Measurements from ENCODE around the gene TRIM28.
A peak's percentile ranks its signal among the peaks of the same experiment; 100 is the strongest.

The TRIM28 gene

DNA sequence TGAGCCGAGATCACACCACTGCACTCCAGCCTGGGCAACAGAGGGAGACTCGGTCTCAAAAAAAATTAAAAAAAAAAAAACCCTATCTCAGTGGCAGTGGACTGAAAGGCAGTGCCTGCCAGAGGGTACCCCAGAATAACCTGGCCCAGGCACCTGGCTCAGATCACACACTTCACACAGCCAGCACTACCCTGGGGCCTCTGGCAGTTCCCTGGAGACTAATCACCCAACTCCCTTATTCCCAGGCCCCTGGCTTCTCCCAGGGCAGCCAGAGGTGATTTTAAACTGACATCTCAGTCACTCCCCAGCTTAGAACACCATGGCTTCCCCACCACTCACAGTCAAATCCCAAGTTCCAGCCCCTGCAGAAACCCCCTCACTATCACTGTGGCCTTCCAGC lies 28.6 kb upstream of the TRIM28 start:
- H3K36me3 Mint-ChIP-seq = peaks cover 24% of the 10 kb centered on the region
- H3K4me3 Mint-ChIP-seq = peak overlapping the region; percentile 68
- no peak for ATAC-seq
- H3K9me3 Mint-ChIP-seq = no peaks in the 10 kb centered on the region
- no peaks in the 10 kb centered on the region for H3K27me3 Mint-ChIP-seq
- peak overlapping the region; percentile 89 for H3K27ac Mint-ChIP-seq
- H3K4me1 Mint-ChIP-seq = peaks cover 59% of the 10 kb centered on the region

DNA sequence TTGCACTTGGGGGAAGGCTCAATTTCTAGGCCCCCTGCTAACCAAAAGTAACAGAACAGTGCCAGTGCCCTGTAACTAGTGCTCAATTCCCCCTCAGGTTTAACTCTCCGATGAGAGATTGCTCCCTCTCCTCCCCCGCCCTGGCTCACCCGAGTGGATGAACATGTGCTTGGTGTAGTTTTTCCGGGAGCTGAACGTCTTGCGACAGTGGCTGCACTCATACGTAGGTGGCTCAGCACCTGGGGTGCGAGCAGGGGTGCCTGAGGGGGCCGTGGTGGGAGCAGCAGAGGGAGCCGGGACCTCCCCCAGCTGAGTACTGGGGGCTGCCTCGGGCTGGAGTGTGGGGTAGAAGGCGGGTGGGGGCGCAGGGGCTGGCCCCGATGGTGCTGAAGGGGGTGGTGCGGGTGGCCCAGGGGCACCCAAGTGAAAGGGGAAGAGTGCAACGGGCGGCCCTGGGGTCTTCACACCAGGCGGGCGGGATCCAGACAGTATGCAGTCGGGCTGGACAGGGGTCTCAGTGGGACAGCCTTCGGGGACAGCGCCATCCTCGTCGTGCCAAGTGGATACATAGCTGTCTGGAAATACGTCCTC lies 27.5 kb upstream of the TRIM28 start:
- H3K27me3 Mint-ChIP-seq = no peaks in the 10 kb centered on the region
- H3K4me3 Mint-ChIP-seq = no peak overlapping the region
- peaks cover 24% of the 10 kb centered on the region for H3K36me3 Mint-ChIP-seq
- H3K4me1 Mint-ChIP-seq = peaks cover 63% of the 10 kb centered on the region
- H3K27ac Mint-ChIP-seq = no peak overlapping the region
- ATAC-seq = no peak
- no peaks in the 10 kb centered on the region for H3K9me3 Mint-ChIP-seq

DNA sequence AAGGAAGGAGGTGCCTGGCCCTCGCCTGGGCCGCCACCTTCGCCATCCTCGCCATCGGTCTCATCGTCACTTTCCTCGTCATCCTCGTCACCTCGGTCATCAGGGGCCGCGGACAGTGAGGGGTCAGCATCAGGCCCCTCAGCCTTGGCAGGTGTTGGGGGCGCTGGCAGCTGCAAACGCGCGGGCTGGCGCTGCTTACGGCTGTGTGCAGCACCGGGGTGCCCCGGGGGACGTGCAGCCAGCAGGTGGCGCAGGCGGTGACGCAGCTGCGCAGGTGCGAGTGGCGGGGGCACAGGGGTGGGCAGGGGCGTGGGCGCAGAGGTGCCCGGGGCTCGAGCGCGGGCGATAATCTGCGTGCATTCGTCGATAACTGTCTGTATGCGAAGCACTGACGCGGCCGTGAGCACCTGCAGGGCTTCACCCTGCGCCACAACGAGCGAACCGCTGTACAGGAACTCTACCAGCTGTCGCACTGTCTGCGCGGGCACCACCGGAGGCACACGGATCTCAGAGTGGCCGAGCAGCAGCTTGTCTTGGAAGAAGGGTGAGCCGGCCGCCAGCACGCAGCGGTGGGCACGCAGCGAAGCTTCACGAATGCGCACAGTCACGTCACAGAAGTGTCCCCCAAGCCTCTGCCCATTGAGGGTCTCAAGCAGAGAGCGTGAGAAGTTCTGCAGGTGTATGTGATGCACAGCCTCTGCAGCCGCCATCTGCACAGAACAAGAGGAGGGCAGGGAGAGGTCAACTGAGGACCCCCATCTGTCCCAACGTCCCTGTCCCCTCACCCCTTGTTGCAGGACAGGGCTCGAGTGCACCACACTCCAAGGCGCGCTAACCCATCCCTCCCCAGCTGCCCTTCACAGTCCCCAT lies 26.7 kb upstream of the TRIM28 start:
- no peak overlapping the region for H3K4me3 Mint-ChIP-seq

DNA sequence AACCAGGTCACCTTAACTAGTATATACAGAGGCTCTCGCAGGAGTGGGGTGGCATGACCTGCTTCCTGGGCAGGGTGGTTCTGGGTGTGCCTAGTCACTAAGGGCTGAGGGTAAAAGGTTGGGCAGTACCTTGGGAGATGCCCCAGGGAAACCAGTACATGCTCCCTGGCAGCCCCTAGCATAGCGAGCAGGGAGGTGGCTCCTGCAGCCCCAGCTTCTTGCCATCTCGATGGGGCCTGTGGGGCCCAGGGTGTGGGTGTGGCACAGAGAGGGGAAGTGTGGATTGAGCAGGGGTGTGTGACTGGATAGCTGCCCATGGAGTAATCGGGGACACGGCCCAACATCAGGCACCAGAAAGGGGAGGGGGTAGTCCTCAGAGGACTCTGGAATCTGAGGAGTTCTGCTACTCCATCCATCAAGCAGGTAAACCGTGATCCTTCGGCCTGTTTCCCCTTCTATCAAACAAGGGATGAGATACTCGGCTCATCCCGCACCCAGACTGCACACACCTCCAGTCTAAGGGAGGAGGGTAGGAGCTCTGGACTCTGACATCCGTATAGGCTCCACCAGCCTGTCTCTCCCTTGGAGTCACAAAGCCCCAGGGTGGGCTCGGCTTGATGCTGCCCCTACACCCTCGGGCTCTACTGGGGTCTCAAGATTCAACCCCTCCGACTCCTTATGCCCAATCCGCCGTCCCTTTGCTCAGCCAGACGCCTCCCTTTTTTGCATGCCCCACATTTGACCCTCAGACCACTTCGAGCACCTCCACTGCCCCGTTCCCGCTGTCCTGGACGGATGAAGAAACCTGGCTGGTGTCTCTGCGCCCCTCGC lies 25.4 kb upstream of the TRIM28 start:
- Mint-ChIP-seq H3K27ac (peak overlapping the region; percentile 98), H3K4me1 (peaks cover 62% of the 10 kb centered on the region), H3K4me3 (peak overlapping the region; percentile 94), H3K9me3 (no peaks in the 10 kb centered on the region), H3K27me3 (no peaks in the 10 kb centered on the region), H3K36me3 (peaks cover 24% of the 10 kb centered on the region)
- ATAC-seq = no peak

More for the DNA sequence above, 26.7 kb upstream of the TRIM28 start:
- H3K4me1 Mint-ChIP-seq = peaks cover 63% of the 10 kb centered on the region
- H3K36me3 Mint-ChIP-seq = peaks cover 24% of the 10 kb centered on the region
- H3K27me3 Mint-ChIP-seq = no peaks in the 10 kb centered on the region
- no peaks in the 10 kb centered on the region for H3K9me3 Mint-ChIP-seq
- H3K27ac Mint-ChIP-seq = no peak overlapping the region
- no peak for ATAC-seq

DNA sequence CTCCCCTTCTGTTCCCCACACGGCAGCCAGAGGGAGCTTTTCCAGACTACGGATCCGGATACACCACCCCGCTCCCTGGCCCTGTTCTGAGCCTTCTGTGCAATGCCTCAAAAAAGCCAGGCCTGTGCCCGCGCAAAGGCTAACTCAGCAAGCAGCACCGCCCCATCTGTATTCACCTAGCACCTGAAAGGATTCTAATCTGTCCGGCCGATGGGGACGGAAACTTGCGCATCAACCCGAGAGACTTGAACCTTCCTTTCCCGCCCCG lies 24.8 kb upstream of the TRIM28 start:
- no peaks in the 10 kb centered on the region for H3K9me3 Mint-ChIP-seq
- H3K27me3 Mint-ChIP-seq = no peaks in the 10 kb centered on the region
- H3K4me3 Mint-ChIP-seq = peak overlapping the region; percentile 94
- peak; percentile 2 for ATAC-seq
- peaks cover 24% of the 10 kb centered on the region for H3K36me3 Mint-ChIP-seq
- H3K27ac Mint-ChIP-seq = peak overlapping the region; percentile 98
- H3K4me1 Mint-ChIP-seq = peaks cover 56% of the 10 kb centered on the region

DNA sequence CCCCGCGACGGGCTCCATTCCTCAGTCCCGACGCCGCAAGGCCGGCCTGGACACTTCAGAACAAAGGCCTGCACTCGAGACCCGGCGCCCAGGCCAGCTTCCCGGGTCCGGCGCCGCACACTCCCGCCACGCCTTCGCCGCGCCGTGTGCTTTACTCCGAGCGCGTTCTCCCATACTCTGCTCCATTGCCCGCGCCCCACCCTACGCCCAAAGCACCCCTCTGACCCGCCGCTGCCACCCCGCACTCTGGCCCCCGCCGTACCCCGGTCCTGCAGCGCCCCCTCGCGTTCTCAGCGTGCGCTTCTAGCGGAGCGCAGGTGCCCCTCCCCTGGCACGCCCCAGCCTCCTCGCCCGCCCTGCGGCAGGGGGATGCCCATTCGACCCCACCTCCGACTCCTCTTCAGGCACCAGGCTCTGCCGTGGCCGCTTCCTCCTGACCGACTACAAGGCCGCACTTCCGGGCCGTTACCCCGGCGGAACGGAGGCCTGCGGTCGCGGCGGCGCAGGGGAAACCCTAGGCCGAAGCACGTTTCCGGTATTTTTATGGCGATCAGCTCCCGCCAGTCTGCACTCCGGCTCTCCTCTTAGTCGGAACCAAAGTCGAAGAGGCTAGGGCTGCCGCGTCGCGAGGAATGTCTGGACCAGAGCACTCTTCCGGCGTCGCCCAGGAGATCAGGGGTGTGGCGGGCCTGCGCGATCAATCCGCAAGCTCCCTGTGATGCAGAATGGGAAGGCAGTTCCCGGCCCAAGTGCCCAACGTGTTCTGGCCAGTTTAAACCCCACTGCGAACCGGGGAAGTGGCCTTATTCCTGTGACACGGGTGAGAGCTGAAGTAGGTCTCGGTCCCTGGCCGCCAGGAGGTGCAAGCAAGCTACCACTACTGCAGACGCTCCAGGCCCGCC lies 24.3 kb upstream of the TRIM28 start, which contains the start of gene ZBTB45:
Gene ZBTB45 (minus strand): TSS at position 456 of the 902 bp plus-strand sequence. CDS start 2,137 bp downstream, outside the sequence.
- peak; percentile 94 for ATAC-seq
- Mint-ChIP-seq H3K4me1 (peaks cover 50% of the 10 kb centered on the region), H3K27me3 (no peaks in the 10 kb centered on the region), H3K4me3 (peak within 1 kb of the TSS; percentile 94), H3K27ac (peak within 1 kb of the TSS; percentile 98), H3K36me3 (peaks cover 24% of the 10 kb centered on the region), H3K9me3 (no peaks in the 10 kb centered on the region)

DNA sequence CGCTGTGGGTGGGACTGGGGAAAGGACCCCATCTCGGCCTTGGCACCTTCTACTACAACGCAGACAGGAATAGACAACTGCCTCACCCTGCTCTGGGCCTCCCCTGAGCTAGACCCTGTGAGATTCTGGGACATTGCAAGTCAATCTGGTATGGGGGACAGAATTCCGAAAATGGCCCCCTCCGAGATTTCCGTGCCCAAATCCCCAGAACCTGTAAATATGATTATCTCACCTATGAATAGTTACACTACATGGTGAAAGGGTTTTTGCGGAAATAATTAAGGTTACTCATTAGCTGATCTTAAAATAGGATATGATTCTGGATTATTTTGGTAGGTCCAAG lies 23.6 kb upstream of the TRIM28 start:
- peaks cover 44% of the 10 kb centered on the region for H3K4me1 Mint-ChIP-seq
- H3K27me3 Mint-ChIP-seq = no peaks in the 10 kb centered on the region
- H3K9me3 Mint-ChIP-seq = no peaks in the 10 kb centered on the region
- peak overlapping the region; percentile 98 for H3K27ac Mint-ChIP-seq
- peak overlapping the region; percentile 94 for H3K4me3 Mint-ChIP-seq
- ATAC-seq = no peak
- H3K36me3 Mint-ChIP-seq = peaks cover 22% of the 10 kb centered on the region

DNA sequence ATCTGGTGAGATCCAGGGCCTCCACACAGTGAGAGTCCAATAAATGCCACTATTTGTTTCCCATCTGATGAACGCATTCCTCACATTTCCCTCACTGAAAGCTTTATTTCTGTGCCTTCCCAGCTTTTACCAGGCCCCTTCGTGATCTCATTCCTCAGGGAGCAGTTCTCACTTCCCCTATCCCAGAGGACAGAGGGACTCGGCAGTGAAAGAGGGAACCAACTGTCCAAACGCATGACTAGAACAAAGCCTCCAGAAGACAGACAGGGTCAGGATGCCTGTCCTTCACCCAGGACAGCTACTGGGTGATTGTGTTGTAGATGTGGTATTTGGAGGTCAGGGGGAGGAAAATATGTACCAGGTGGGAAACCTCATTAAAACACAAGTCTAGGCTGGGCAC lies 22.2 kb upstream of the TRIM28 start:
- no peak for ATAC-seq
- Mint-ChIP-seq H3K4me3 (no peak overlapping the region), H3K27me3 (no peaks in the 10 kb centered on the region), H3K9me3 (no peaks in the 10 kb centered on the region), H3K4me1 (peaks cover 34% of the 10 kb centered on the region), H3K36me3 (peaks cover 12% of the 10 kb centered on the region), H3K27ac (no peak overlapping the region)

DNA sequence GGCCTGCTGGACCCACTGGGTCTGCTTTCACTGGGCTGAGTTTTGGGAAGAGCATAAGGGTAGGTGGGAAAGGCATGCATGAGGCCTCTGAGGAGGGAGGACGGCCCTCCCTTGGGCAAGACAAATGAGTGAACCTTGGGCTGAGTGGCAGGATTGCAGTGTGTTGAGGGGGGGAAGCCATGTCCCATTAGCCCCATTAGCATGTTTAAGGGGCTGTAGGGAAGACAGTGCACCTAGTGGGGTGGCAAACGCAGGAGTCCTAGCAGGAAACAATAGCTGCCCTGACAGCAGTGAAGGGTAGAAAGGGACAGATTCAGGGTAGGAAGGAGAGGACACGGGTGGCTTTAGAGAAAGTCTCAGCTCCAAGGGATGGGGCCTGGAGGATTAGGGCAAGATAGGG lies 21.2 kb upstream of the TRIM28 start:
- peaks cover 6% of the 10 kb centered on the region for H3K36me3 Mint-ChIP-seq
- H3K4me1 Mint-ChIP-seq = peaks cover 30% of the 10 kb centered on the region
- H3K4me3 Mint-ChIP-seq = no peak overlapping the region
- no peaks in the 10 kb centered on the region for H3K9me3 Mint-ChIP-seq
- no peak overlapping the region for H3K27ac Mint-ChIP-seq
- no peaks in the 10 kb centered on the region for H3K27me3 Mint-ChIP-seq
- no peak for ATAC-seq

DNA sequence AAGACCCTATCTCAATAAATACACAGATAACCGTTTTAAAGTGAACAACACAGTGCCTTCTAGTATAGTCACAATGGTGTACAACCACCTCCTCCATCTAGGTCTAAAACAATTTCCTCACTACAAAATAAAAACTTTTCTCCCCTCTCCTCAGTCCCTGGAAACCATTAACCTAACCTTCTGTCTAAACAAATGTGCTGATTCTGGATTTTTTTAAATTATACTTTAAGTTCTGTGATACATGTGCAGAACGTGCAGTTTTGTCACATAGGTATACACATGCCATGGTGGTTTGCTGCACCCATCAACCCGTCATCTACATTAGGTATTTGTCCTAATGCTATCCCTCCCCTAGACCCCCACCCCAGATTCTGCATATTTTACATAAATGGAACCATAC lies 14.5 kb upstream of the TRIM28 start:
- no peak for ATAC-seq
- Mint-ChIP-seq H3K27me3 (no peaks in the 10 kb centered on the region), H3K9me3 (no peaks in the 10 kb centered on the region), H3K4me1 (peaks cover 14% of the 10 kb centered on the region), H3K36me3 (no peaks in the 10 kb centered on the region), H3K27ac (no peak overlapping the region), H3K4me3 (no peak overlapping the region)

DNA sequence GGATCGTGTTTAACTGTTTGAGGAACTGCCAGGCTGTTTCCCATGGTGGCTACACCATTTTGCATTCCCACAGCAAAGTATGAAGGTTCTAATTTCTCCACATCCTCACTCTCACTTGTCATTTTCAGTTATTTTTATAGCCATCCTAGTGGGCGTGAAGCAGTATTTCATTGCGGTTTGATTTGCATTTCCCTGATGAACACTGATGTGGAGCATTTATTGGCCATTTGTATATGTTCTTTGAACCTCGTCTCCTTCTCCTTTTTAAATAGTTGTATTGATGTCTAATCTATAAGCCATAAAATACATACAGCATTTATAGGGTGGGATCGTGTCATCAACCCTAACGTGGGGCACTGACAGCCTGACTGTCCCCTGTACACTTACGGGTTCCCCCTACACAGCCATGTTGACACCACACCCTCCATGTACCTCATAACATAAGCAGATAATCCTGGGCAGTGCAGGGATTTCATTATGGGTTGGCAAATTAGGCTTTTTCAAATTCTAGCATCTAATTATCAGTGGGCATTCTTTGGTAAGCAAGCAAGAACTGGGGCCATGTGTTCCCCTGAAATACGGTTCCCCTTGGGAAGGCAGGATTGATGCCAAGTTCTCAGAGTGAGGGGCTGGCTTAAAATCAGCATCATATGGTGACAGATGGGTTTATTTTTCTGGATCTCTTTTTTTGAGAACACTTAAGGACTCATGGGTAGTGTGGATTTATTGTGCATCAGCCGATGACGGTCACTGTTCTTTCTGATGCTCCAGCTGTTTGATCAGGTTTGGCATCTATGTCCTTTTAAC lies 12.6 kb upstream of the TRIM28 start:
- ATAC-seq = no peak
- H3K27ac Mint-ChIP-seq = no peak overlapping the region
- no peaks in the 10 kb centered on the region for H3K36me3 Mint-ChIP-seq
- peaks cover 8% of the 10 kb centered on the region for H3K27me3 Mint-ChIP-seq
- H3K4me1 Mint-ChIP-seq = peaks cover 14% of the 10 kb centered on the region
- no peak overlapping the region for H3K4me3 Mint-ChIP-seq
- H3K9me3 Mint-ChIP-seq = no peaks in the 10 kb centered on the region

DNA sequence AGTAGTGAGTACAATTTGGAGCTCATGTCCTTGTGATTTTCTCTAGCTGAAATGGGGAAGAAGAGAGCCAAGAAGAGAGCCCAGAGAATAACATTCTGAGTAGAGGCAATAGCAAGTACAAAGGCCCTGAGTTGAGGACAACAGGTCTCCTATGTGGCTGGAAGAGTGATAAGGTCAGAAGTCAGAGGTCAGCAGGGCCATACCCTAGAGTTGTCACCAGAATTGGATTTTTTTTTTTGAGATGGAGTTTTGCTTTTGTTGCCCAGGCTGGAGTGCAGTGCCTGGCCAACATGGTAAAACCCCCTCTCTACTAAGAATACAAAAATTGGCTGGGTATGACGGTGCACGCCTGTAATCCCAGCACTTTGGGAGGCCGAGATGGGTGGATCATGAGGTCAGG lies 8.0 kb upstream of the TRIM28 start:
- no peaks in the 10 kb centered on the region for H3K9me3 Mint-ChIP-seq
- H3K4me1 Mint-ChIP-seq = peaks cover 27% of the 10 kb centered on the region
- peaks cover 50% of the 10 kb centered on the region for H3K27me3 Mint-ChIP-seq
- no peak overlapping the region for H3K27ac Mint-ChIP-seq
- no peak overlapping the region for H3K4me3 Mint-ChIP-seq
- ATAC-seq = no peak
- H3K36me3 Mint-ChIP-seq = no peaks in the 10 kb centered on the region

DNA sequence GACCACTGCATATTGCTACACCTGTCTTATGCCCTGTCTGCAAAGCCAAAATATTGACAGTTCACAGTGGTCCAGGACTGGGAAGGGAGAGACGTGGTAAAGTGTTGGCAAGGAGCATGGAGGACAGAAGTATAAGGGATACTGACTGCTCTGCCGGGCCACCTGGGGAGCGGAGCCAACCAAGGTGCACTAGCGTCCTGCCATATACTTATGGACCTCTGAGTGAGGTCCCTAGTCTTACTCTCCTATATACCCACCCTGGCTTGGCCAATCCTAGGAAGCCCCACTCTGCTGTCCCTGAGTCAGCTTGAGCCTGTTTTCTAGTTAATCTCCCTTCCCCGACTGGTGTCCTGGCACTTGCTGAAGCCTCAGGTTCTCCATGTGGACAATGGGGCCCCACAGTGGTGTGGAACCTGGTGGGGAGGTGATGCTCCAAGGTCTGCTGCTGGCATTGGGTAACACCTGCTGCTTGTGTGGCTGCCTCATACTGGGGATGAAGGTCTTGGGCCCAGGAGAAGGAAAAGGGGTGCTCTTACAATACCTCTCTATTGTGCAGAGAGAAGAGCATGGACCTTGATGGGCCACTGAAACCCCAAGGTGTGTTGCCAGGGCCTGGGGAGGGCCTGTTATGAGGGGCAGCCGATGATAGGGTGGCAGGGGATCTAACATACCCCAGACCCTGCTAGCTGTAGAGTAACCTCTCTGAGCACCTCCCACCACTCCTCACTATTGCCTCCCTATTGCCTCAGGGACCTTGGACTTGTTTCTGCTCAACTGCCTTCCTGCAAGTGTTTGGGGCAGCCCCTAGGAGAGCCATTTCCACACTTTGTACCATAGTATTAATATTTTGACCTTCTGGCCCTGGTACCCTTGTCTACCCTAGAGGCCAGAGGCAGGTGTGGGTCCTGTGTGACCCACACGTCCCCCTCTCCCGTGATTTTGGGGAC lies 6.7 kb upstream of the TRIM28 start:
- Mint-ChIP-seq H3K27ac (no peak overlapping the region), H3K9me3 (no peaks in the 10 kb centered on the region), H3K27me3 (peaks cover 52% of the 10 kb centered on the region), H3K4me1 (peaks cover 14% of the 10 kb centered on the region), H3K36me3 (no peaks in the 10 kb centered on the region), H3K4me3 (no peak overlapping the region)
- ATAC-seq = no peak
